ENCODE results near the gene SYT2.
"Not testable (repeated sequence)": the region's sequence is repeated elsewhere in the genome, so short reads cannot be mapped to it uniquely, and the experiment has no call there.

Gene SYT2

GRCh38 chr1:202619505-202619904 is 90.7 kb downstream of the SYT2 start:
- DNase-seq: no peak

- peak in 1 of 2 experiments; percentile 51 for DNase-seq
Measured at GRCh38 chr1:202619012-202619411, 91.2 kb downstream of the SYT2 start.

- DNase-seq: no peak
Measured at GRCh38 chr1:202616355-202616915, 93.8 kb downstream of the SYT2 start.

- peak in 1 of 2 experiments; percentile 26 for DNase-seq
Measured at GRCh38 chr1:202615501-202616354, 94.5 kb downstream of the SYT2 start.

- not testable (repeated sequence) for DNase-seq
Measured at GRCh38 chr1:202615208-202615500, 95.1 kb downstream of the SYT2 start.

GRCh38 chr1:202614363-202615207 is 95.7 kb downstream of the SYT2 start:
- not testable (repeated sequence) for DNase-seq

GRCh38 chr1:202613571-202613970 is 96.7 kb downstream of the SYT2 start:
- no peak for DNase-seq

GRCh38 chr1:202612036-202612435 is 98.2 kb downstream of the SYT2 start:
- not testable (repeated sequence) for DNase-seq

GRCh38 chr1:202605515-202605914 is 104.7 kb downstream of the SYT2 start:
- no peak for DNase-seq

- DNase-seq: no peak
Measured at GRCh38 chr1:202603435-202603834, 106.8 kb downstream of the SYT2 start.

GRCh38 chr1:202600432-202601041 is 109.7 kb downstream of the SYT2 start:
- no peak for DNase-seq

- peak in 1 of 2 experiments; percentile 51 for DNase-seq
Measured at GRCh38 chr1:202599669-202600431, 110.4 kb downstream of the SYT2 start.

- no peak for DNase-seq
Measured at GRCh38 chr1:202597090-202597761, 113.0 kb downstream of the SYT2 start.

GRCh38 chr1:202596638-202597037 is 113.6 kb downstream of the SYT2 start:
- DNase-seq: no peak

- no peak for DNase-seq
Measured at GRCh38 chr1:202593845-202594244, 116.4 kb downstream of the SYT2 start.

- DNase-seq: no peak
Measured at GRCh38 chr1:202592146-202592545, 118.1 kb downstream of the SYT2 start.

- no peak for DNase-seq
Measured at GRCh38 chr1:202591515-202591914, 118.7 kb downstream of the SYT2 start.

GRCh38 chr1:202590975-202591411 is 119.3 kb downstream of the SYT2 start:
- DNase-seq: no peak

- DNase-seq: no peak
Measured at GRCh38 chr1:202590126-202590525, 120.1 kb downstream of the SYT2 start.

GRCh38 chr1:202589190-202589930 is 120.9 kb downstream of the SYT2 start:
- no peak for DNase-seq

All from NCI-H446 (cell line).